ENCODE measurements around the gene ASPSCR1.

ASPSCR1 gene

DNA sequence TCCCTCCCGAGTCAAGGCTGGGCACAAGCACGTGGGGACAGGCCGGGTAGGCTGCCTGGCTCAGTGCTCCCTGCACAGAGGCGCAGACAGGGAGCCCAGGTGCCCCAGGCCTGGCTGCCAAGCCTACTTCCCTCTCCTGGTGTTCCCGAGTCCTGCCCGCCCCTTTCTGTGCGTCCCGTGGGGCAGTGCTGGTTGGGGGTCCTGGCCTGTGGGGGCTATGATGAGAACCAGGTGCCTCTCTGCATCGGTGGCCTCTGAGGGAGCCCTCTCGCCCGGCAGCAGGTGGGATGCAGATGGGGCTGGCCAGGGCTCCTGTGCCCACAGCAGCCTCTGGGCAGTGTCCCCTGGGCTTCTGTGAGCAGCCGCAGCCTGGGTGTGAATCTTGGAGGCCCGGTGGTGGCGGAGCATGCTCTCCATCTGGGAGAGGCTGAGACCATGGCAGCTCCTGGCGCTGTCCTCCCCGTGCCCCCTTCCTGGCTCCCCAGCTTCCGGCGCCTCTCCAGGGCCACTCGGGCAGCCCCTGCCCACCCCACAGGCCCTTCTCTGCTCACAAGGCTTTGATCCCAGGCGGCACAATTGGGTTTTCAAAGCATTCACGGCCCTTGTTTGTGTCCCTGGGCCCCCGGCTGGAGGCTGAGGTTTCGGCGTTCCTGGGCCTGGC is 38.0 kb downstream of the ASPSCR1 start:
- FAIRE-seq: no peak

DNA sequence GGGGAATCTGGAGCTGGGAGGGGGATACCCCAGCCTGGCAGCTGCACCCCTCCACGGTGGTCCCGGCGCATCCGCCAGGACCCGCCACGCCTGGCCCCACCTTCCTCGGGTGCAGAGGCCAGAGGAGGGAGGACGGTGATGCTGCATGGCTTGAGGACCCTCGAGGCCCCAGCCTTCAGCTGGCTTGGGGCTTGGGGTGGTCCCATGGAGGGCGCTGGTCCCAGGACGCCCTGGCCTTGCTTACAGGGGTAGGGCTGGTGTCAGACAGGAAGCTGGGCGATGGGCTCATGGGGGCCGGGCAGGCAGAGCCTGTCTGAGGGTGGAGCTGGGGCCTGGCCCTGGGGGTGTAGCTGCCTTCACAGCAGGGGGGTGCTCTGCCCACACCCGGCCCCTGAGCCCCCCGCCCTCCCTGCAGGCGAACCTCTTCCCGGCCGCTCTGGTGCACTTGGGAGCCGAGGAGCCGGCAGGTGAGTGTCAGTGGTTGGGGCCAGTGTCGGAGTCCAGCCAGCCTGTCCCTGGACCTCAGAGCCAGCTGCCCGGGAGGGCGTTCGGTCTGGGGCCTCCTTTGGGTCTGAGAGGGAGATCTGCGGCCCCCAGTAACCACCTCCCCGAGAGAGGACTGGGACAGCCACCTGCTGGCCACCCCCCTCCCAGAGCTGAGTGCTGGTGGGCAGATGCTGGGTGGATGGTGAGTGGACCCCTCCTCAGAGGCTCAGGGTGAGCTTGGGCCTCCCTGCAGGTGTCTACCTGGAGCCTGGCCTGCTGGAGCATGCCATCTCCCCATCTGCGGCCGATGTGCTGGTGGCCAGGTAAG is 38.8 kb downstream of the ASPSCR1 start:
- no peak for FAIRE-seq

DNA sequence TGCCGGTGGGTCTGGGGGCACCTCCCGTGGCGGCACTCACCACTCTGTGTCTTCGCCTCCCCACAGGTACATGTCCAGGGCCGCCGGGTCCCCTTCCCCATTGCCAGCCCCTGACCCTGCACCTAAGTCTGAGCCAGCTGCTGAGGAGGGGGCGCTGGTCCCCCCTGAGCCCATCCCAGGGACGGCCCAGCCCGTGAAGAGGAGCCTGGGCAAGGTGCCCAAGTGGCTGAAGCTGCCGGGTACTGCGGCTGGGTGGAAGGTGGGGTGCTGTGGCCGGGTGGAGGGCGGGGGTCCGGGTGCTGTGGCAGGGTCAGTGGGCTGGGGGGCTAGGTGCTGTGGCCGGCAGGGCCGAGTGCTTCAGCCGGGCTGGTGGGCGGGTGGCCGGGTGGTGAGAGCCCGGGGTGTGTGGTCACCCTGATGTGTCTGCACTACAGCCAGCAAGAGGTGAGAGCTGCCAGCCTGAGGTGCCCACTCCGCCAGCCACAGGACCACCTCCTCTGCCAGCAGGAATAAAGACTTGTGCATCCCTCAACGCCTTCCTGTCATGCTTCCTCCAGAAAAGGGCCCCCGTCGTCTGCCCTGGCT is 39.5 kb downstream of the ASPSCR1 start:
- FAIRE-seq: no peak

DNA sequence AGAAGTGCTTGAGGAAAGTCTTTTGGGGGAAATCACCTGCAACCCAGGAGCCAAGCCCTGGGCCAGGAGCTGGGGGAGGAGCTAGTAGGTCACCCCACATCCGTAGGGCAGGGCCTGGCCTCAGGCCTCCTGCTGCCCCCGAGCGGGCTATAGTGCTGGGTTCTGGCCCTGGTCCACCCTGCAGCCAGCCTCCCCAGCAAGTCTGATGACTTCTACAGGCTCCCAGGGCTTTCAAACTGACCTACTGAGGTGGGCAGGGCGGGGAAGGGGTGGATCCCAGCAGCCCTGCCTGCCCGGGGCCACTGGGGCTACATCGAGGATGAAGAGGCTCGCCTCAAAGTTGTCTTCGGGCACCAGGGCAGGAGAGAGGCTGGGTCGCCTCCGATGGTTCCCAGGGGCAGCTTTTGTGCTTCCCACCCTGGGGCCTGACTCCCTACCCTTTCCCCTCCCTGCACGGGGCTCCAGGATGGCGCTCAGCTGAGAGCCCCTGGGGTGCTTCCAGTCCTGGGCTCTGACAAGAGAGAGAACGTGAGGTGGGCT is 40.3 kb downstream of the ASPSCR1 start:
- no peak for FAIRE-seq

DNA sequence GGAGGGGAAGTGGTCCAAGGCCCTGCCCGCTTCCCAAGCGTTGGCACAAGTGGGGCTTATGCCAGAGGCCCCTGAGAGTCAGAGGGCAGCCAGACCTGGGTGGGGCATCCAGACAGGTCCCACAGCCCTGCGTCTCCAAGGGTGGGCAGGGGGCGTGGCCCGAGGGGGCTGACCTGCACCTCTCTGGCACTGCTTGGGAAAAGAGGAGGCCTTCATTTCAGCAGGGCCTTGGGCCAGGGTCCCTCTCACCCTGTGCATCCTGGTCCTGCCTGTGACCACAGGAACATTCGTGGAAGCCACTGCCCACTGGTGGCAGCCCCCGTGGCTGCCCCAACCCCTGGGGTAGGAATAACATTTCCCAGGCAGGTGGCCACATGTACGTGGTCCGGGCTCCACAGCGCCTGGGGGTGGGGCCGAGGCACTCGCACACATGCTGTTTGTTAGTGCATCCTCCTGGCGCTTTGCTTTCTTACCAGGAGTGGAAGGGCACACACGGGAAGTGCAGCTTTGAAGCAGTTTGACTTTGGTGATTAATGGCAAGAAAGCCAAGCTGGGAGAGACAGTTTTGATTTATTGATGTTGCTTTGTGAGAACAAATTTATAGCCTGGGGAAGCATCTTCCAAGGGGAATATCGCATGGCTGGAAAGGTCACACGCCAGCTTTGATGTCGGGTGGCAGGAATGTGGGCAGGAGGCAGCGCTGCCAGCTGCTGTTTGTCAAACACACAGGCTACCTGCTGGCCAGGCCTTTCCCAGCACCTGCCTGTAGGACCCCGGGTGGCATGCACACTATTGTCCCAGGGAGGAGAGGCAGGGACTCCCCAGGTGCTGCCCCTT is 40.9 kb downstream of the ASPSCR1 start:
- no peak for FAIRE-seq

- no peak for FAIRE-seq
These were observed 41.7 kb downstream of the ASPSCR1 start for GRCh38 chr17:82018989-82019689.

GRCh38 chr17:82019690-82020571 is 42.5 kb downstream of the ASPSCR1 start:
- no peak for FAIRE-seq

- no peak for FAIRE-seq
These were observed 43.2 kb downstream of the ASPSCR1 start for GRCh38 chr17:82020572-82021106.

DNA sequence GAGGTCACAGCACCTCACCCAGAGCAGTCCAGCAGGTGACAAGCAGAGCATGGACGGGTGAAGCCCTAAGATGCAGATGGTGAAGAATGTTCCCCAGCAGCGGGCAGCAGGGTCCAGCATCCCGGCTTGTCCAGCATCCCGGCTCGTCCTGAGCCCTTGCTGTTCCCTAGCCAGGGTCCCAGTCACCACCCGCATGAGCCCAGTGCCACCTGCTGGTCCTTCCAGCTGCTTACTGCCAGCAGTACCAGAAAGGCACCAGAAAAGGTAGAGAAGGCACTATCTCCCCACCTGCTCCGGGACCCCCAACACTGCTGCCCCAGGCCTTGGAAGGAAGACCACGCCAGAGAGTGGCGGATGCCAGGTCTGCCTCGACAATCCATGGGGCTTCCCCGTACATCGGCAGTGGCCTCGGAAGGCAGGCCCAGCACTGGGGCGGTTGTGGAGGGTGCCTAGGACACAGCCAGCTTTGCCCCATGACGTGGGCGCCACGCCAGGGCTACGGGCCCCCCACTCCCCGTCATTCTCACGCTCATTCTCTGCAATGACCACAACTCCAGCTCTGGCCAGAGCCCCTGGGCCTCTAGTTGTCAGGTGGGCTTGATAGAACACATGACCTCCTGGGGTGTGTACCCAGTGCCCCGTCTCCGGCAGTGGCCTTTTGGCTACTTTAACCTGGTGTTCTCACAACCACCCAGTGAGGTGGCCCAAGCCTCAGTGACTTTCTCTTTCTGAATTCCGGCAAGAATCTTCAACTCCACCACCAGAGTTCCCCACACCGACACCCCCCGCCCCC is 43.9 kb downstream of the ASPSCR1 start:
- no peak for FAIRE-seq

DNA sequence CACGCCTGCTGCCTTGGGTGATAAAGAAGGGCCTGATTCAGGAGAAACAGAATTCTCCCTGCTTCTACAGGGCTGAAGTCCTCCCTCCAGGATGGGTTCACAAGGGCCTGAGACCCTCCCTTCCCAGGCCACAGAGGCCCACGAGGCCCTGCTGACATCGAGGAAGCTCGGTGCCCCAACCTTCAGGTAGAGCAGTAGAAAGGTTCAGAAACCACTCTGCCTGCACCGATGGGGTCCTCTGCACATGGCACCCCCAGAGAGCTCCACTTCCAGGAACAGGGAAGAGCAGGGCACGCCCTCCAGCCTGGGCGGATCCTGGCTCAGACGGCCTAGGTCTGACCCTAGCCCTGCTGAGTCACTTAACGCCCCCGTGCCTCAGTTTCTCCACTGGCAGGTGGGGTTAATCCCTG is 44.5 kb downstream of the ASPSCR1 start:
- FAIRE-seq: no peak

DNA sequence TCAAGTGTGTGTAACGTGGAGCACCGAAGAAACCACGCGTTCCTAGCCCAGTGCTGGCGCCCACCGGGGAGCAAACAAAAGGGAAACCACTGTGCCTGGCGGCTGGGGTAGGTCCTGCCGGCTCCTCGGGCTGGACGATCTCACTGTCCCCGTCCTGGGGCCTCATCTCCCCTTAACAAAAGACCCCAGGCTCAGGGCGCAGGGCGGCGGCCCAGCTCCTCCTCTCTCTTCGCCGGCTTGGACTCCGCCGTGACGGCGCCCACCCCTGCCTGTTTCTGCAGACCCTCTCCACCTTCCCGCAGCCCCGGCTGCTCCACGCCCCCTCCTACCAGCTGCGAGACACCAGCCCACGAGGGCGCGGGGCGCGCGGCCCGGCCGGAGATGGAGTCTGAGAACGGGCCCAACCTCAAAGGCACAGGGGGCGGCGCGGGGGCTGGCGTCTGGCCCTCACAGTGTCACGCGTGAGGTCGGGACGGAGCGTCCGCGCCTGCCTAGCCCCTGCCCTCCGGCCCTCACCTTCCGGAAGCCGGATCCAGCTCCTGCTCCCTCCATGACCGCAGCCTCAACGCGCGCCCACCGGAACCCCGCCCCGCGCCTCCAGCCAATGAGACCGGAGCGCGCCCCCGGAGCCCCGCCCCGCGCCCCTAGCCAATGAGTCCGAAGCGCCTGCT is 45.0 kb downstream of the ASPSCR1 start, which contains the start of gene CENPX:
TSS of gene CENPX (minus strand) at position 569 of the 671 bp plus-strand sequence. CDS start at position 552, 17 bp downstream.
- no peak for FAIRE-seq

DNA sequence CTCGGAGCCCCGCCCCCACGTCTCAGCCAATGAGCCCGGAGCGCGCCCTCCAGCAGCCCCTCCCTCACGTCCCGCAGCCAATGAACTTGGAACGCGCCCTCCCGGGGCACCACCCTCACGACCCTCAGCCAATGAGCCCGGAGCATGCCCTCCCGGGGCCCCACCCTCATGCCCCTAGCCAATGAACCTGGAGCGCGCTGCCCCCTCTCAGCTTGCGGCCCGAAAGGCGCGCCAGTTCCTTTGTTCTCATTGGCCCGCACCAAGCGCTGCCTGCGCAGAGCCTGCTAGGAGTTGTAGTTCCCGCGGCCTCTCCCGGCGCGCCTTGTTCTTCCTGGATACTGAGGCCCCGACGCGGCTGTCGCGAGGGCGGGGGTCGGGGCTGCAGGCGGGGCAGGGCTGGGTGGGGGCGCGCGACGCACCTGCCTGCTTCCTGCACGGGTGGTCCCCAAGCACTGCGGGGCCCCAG is 45.6 kb downstream of the ASPSCR1 start, which contains the start of gene LRRC45:
TSS of gene LRRC45 (plus strand) at position 325 of the 466 bp plus-strand sequence. CDS start 339 bp downstream, outside the sequence.
- peak; percentile 99 for FAIRE-seq

- no peak for FAIRE-seq
These were observed 46.2 kb downstream of the ASPSCR1 start for GRCh38 chr17:82023447-82024241.

- FAIRE-seq: no peak
These were observed 47.4 kb downstream of the ASPSCR1 start for GRCh38 chr17:82024859-82025258.

- FAIRE-seq: no peak
These were observed 48.1 kb downstream of the ASPSCR1 start for GRCh38 chr17:82025401-82026107.

DNA sequence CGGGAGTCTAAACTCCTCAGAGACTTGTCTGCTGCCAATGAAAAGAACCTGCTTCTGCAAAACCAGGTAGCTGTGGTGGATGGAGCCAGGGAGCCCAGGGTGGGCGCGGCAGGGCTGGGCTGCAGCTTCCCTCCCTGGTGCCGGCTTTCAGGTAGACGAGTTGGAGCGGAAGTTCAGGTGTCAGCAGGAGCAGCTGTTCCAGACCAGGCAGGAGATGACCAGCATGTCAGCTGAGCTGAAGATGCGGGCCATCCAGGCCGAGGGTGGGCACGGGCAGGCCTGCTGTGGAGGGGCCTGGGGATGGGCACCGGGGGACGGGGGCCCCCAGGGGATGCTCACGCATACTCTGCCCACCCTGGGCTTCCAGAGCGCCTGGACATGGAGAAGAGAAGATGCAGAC is 50.8 kb downstream of the ASPSCR1 start:
- no peak for FAIRE-seq

- no peak for FAIRE-seq
These were observed 51.5 kb downstream of the ASPSCR1 start for GRCh38 chr17:82028966-82029365.
